EH (cell line): ENCODE results near the gene ERCC2.
A peak's percentile ranks its signal among the peaks of the same experiment; 100 is the strongest.
"Not testable (repeated sequence)": the region's sequence is repeated elsewhere in the genome, so short reads cannot be mapped to it uniquely, and the experiment has no call there.

Source experiments
- DNase-seq: peaks from one replicate; pipeline ENCODE4 v3.0.0-alpha.2; 2015; ENCODE audit warnings: low read depth

Gene ERCC2

DNA sequence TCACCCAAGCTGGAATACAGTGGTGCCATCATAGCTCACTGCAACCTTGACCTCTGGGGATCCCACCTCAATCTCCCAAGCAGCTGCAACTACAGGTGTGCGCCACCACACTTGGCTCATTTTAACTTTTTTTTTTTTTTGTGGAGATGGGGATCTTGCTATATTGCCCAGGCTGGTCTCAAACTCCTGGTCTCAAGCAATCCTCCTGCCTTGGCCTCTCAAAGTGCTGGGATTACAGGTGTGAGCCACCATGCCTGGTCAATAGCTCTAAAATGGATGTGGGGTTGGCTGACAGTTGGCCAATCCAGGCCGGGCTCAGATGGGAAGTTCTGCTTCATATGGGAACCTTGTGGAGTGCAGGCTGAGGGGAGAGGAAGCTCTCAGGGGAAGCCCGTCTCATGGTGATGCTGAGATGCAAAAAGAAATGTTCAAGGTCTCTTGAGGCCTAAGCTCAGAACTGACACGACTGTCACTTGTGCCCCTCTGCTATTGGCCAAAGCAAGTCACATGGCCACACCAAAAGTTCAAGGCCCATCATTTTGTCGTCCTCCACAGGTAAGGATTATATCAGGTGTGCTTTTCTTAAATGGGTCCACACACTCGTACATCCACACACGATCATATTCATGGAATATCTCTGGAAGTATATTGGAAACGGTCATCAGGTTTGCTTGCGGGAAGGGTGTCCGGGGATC is 36.6 kb downstream of the ERCC2 start:
- DNase-seq: no peak

DNA sequence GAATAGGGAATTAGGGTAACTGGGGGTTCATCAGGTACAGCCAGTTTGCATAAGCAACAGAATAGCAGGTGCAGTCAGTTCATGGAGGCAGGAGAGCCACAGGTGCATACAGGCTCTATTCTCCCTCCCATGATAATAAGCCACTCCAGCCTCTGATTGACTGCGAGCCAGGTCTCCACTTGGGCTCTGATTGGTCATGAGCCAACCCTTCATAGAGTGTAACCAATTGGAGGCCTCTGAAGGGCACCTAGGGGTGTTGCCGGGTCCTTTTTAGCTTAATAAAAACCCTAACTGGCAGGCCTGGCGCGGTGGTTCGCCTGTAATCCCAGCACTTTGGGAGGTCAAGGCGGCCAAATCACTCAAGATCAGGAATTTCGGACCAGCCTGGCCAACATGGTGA is 39.0 kb downstream of the ERCC2 start:
- DNase-seq: no peak

DNA sequence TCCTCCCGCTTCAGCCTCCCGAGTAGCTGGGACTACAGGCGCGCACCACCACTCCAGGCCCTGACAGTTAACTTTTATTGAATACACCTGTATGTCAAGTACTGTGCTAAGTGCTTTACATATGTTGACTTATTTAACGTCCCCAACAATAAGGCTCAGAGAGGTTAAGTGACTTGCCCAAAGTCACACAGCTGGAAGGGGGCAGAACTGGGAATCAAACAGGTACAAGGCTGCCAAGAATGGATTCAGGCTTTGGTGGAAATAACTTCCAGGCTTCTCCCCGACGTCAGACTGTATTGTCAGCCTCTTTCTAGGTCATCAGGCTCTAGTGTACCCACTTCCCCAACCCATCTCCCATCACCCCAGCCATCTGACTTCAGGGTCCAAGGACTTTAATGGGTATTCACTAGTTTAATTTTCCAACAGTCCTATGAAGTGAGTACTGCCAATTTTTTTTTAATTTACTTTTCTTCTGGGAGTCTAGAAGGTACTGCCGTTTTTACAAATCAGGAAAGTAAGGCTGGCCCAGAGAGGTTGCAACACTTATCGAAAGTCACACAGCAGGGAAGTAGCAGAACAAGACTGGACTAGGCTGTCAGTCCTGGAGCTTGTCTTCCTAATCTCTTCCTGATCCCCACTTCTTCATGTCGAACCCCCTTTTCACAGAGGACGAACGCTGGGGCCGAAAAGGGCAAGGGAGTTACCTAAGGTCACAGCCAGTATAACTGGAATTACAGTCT is 42.8 kb downstream of the ERCC2 start:
- no peak for DNase-seq

DNA sequence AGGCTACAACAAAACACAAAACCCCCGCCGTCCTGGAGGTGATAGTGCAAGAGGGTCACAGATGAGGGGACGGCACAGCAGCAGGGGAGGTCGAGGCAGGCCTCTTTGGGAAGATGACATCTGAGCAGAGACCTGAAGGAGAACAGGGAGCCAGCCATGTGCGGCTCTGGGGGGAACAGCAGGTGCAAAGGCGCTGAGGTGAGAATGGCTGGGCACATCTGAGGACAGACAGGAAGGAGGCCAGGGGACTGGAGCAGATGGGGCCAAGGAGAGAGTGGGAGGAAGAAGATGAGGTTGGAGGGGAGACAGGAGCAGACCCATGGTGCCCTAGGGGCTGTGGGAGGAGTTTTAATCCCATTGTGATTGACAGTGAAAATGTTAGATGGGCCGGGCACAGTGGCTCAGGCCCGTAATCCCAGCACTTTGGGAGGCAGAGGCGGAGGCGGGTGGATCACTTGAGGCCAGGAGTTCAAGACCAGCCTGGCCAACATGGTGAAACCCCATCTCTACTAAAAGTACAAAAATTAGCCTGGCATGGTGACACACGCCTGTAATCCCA is 45.9 kb downstream of the ERCC2 start:
- no peak for DNase-seq

- DNase-seq: peak; percentile 19
These were observed 46.7 kb downstream of the ERCC2 start for GRCh38 chr19:45323671-45324081.

DNA sequence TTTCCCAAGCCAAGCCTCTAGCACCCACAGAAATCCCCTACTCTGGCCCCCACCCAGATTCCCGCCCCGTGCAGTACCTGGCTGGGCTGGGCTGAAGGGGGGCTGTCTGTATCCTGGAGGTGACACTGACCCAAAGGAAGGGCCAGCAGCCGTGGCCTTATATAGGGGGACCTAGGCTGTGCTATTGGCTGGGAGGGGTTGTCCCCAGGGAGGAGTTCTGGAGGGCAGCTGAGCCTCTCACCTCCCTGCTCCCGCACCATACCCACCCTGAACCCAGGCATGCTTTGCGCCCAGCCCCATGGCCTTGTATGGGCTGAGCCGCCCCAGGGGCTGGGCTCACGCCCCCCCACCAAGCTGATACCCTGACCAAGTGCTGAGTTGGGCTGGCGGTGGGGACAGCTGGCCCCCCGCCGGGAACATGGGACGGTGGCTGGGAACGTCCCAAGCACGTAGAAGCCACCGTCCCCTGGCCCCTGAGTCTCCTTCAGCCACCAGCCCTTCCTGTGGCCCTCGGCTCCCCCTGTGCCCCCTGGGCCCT is 47.6 kb downstream of the ERCC2 start, which contains the start of gene CKM:
Gene CKM, minus strand, starts transcription at position 132 of the 538 bp plus-strand sequence. CDS start 3,162 bp downstream, outside the sequence.
- DNase-seq: no peak

DNA sequence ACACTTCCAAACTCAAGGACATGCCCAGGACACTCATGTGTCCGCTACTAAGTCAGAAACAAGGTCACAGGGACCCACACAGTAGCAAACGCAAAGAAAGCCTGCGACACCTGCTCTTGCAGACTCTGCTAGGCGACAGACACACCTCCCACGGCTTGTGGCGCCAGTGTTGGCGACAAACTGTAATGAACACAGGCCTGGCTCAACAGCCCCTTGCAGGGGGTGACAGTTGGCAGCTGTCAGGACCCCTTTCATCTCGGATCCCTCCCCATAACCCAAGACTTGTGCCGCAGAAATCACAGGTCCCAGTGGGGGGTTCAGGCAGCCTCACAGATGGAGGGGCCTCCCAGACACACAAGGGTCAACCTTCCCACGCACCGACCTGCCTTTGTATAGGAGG is 48.1 kb downstream of the ERCC2 start:
- DNase-seq: no peak

DNA sequence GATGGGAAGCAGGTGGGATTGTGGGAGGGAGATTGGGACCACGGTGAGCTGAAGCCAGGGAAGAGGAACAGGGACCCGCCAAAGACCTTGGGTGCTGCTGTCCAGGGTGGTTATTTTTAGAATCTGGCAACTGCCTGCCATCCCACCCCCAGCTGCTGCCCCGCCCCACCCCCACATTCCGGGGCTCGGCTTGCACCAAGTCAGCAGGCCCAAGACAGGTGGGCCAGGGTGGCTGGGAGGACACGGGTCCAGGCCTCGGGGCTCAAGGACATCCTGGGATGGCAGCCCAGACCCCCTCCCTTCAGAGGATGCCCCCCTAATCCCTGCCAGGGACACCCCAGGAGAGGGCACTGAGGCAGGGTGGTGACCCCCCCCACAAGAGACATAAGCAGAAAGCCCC is 48.5 kb downstream of the ERCC2 start:
- DNase-seq: no peak

DNA sequence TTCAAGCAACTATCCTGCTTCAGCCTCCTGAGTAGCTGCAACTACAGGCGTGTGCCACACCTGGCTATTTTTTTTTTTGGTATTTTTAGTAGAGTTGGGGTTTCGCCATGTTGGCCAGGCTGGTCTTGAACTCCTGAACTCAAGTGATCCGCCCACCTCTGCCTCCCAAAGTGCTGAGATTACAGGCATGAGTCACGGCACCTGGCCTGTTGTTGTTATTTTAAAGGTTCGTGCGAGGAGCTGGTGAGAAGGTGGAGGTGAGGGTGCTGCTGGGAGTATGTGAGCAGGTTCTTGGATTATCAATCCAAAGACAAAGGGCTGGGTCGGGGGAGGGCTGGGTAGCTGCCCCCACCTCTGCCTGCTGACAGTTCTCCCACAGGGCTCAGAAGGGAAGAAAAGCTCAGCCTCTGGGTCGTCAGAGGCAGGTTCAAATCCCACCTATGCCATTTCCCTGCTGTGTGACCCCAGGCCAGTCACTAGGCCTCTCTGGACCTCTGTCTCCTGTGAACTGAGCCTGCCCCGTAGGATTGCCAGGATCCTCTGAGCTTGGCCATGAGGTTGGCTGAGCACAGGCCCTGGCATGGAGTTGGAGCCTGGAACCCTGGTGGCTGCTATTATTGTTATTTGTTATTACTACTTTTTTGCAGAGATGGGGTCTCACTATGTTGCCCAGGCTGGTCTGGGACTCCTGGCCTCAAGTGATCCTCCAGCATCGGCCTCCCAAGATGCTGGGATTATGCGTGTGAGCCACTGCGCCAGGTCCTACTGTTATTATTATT is 49.2 kb downstream of the ERCC2 start:
- no peak for DNase-seq

GRCh38 chr19:45315304-45315703 is 55.1 kb downstream of the ERCC2 start:
- DNase-seq: no peak

DNA sequence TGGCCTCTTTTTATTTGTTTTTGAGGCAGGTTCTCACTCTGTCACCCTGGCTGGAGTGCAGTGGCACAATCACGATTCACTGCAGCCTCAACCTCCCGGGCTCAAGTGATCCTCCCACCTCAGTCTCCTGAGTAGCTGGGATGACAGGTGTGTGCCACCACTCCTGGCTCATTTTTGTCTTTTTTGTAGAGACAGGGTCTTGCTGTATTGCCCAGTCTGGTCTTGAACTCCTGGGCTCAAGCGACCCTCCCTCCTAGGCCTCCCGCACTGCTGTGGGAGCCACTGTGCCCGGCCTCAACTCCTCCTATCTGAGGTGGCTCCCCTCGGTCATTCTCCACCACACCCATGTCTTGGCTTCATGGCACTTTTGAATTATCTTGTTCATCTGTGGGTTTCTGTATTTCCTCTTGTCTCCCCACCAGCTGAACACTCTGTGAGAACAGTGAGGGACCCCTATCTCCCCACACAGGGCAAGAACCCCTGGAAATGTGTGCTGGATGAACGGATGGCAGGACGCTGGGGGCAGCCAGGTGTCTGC is 55.6 kb downstream of the ERCC2 start:
- DNase-seq: no peak

- not testable (repeated sequence) for DNase-seq
These were observed 58.1 kb downstream of the ERCC2 start for GRCh38 chr19:45312285-45312684.

GRCh38 chr19:45311621-45312020 is 58.8 kb downstream of the ERCC2 start:
- peak; percentile 48 for DNase-seq

DNA sequence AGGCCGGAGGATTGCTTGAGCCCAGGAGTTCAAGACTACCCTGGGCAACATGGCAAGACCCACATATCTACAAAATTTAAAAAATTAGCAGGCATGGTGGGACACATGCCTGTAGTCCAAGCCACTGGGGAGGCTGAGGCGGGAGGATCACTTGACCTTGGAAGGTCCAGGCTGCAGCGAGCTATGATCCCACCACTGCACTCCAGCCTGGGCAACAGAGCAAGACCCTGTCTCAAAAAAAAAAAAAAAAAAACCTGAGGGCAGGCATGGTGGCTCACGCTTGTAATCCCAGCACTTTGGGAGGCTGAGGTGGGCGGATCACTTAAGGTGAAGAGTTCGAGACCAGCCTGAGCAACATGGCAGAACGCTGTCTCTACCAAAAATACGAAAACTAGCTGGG is 61.1 kb downstream of the ERCC2 start:
- not testable (repeated sequence) for DNase-seq

GRCh38 chr19:45307361-45307760 is 63.0 kb downstream of the ERCC2 start:
- no peak for DNase-seq

DNA sequence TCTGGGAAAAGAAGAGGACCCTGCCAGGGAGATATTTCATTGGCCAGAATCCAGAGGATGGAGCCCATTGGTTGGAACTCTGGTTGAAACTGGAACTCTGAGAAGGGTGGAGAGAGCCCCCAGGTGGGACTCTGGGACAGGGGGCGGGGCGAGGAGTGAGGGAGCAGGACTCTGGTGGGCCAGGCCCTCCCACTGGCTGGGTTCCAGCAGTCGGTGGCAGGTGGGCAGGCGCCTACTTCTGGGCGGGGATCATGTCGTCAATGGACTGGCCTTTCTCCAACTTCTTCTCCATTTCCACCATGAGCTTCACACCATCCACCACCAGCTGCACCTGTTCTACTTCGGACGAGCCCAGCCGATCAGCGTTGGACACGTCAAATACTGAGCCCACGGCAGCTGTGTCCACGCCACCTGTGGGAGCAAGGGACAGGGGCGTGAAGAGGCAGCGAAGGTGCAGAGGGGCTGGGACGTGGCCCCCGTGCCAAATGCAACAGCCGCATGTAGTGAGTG is 63.8 kb downstream of the ERCC2 start:
- no peak for DNase-seq

DNA sequence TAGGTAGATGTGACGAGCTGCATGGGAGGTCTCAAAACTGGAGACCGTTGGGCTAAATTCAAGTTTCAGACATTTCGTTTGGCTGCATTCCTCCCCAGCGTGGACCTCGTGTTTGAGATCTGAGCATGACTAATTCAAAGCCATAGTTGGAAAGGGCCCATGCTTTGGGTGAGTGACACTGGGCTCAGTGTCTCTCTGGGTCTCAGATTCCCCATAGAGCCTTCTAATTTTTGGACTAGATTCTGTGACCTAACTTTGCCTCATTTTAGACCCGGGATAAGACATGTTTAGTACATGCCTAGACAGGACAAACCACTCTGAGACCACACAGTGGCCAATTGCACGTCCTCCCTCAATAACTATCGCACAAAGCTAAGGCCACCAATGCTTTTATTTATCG is 64.3 kb downstream of the ERCC2 start:
- DNase-seq: peak; percentile 19

DNA sequence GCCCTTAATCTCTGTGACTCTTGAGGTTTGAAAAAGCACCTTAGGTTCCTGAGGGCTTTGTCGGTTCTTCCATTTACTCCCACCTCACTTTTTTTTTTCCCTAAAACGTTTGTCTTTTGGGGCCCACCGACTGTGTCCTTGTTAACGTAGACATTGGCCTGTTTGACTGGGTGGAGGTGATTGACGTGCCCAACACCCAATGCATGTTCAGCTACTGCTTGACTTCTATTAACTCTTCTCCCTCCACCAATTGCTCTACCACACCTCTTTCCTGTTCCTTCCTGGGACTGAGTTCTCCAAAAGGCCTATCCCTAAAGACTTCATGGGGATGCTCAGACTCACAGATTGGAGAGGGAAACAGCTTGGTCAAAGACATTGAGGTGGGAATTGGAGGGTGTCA is 65.0 kb downstream of the ERCC2 start:
- DNase-seq: peak; percentile 29

- no peak for DNase-seq
These were observed 65.4 kb downstream of the ERCC2 start for GRCh38 chr19:45305007-45305406.

GRCh38 chr19:45304141-45304926 is 66.0 kb downstream of the ERCC2 start:
- no peak for DNase-seq
